ENCODE data around the gene HMOX1.

Gene HMOX1

GRCh38 chr22:35375031-35375430, 5.9 kb upstream of the HMOX1 start:
- no peak overlapping the region for H3K4me3 ChIP-seq (replicated peaks; ENCODE audit: low read depth, low read length)
- DNase-seq (ENCODE audit: extremely low read depth, low read depth) = no peak
- no peak for TF ChIP-seq CTCF (IDR thresholded peaks at IDR 0.05; ENCODE audit: low read depth, low read length, missing control alignments)

DNA sequence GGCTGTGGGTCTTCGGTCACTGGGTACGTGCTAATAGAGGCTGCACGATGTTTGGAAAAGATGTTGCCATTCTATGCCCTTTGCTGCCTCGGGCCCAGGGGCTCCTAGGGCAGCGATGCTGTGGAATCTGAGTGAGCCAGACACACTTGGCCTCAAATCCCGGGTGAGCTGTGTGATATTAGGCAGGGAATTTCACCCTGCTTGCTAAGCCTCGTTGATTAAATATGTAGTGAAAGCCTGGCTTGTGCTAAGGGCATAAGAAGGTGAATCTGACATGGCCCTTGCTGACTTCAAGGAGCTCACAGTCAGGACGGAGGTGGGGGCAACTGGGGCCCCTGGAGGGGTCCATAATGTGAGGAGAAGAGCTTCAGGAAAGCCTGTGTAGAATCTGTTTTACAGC, 5.4 kb upstream of the HMOX1 start:
- H3K4me3 ChIP-seq (replicated peaks; ENCODE audit: low read depth, low read length) = no peak overlapping the region
- TF ChIP-seq CTCF (IDR thresholded peaks at IDR 0.05; ENCODE audit: low read depth, low read length, missing control alignments) = no peak
- no peak for DNase-seq (ENCODE audit: extremely low read depth, low read depth)

DNA sequence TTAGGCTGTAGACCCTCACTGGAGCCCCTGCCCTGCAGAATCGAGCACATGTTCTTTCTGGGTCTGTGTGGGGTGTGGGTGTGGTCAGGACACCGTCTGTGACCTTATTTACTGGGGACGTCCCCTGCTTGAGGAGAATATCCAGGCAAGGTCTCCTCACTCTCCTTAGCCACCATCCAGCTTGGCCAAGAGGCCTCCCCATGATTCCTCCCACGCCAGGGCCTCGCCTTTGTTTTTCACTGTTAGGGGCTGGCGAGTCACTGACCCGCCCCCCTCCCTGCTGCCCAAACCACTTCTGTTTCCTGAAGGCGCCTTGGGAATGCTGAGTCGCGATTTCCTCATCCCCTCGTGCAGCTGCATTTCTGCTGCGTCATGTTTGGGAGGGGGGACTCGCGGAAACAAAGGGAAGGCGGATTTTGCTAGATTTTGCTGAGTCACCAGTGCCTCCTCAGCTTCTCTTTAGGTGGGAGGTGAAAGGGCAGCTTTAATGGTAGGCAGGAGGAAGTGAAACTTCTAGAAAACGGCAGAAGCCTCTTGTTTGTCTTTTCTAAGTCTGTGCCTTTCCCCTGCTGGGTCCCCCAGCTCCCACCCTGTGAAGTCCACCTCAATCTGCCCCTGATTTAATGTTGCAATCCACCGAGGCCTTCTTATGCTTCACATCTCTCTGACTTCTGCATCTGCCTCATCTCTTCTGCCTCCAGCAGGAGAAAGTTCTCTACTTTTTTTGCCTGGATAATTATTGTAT, 4.0 kb upstream of the HMOX1 start:
- no peak overlapping the region for H3K4me3 ChIP-seq (replicated peaks; ENCODE audit: low read depth, low read length)
- TF ChIP-seq CTCF (IDR thresholded peaks at IDR 0.05; ENCODE audit: low read depth, low read length, missing control alignments) = no peak
- DNase-seq (ENCODE audit: extremely low read depth, low read depth) = peak; percentile 97

DNA sequence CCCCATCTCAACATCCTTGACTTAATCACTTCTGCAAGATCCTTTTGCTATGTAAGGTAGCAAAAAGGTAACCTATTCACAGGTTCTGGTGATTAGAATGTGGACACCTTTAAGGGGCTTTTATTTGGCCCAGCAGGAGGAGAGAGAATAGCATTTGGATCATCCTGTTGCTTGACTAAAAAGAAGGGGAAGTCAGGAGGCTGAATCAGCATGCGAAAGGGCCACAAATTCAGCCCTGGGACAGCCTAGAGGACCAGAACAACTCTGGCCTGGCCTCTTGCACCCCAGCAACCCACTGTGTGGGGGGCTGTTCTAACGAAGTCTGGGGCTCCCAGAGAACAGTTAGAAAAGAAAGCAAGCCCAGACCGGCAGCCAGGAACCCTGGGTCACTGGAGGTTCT, 3.2 kb upstream of the HMOX1 start:
- no peak for DNase-seq (ENCODE audit: extremely low read depth, low read depth)
- no peak overlapping the region for H3K4me3 ChIP-seq (replicated peaks; ENCODE audit: low read depth, low read length)
- no peak for TF ChIP-seq CTCF (IDR thresholded peaks at IDR 0.05; ENCODE audit: low read depth, low read length, missing control alignments)

DNA sequence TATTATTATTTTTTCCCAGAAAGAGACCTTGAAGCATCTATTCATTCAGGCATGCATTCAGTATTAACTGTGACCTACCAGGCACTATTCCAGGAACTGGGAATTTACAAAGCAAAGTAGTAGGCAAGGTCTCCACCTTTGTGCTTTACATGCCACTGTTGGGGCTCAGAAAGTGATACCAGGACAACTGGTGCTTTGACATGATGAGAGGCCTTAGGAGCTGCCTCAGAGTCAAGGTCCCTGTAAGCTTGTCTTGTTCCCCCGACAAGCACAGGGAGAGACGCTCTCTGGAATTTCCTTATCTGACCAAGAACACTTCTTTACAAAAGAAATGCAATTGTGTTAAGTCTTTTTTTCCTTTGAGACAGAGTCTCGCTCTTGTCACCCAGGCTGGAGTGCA, 2.3 kb upstream of the HMOX1 start:
- no peak overlapping the region for H3K4me3 ChIP-seq (replicated peaks; ENCODE audit: low read depth, low read length)
- DNase-seq (ENCODE audit: extremely low read depth, low read depth) = no peak
- TF ChIP-seq CTCF (IDR thresholded peaks at IDR 0.05; ENCODE audit: low read depth, low read length, missing control alignments) = no peak

GRCh38 chr22:35379146-35379993, 1.5 kb upstream of the HMOX1 start:
- no peak for DNase-seq (ENCODE audit: extremely low read depth, low read depth)
- TF ChIP-seq CTCF (IDR thresholded peaks at IDR 0.05; ENCODE audit: low read depth, low read length, missing control alignments) = no peak
- H3K4me3 ChIP-seq (replicated peaks; ENCODE audit: low read depth, low read length) = no peak overlapping the region

All from HFF-Myc (cell line).